ENCODE measurements around the gene TTC9. TPM values are rescaled to one million over a fixed set of nuclear protein-coding genes. Genes with fewer than 3 reads are reported as not detected.

Gene TTC9
- total and polyA plus RNA-seq, 9 of the 15 experiments (the other 6 are each of a cell fraction or from before 2014, with no cell fraction given): 0.07 TPM; not detected in 8

GRCh38 chr14:70654632-70655031 lies 12.9 kb downstream of the TTC9 start:
- intact Hi-C loops (cut with micrococcal nuclease) (no loop called here), in situ Hi-C loops (cut with MboI) (no loop called here)
- Histone ChIP-seq H3K4me1 (replicated peaks in 1 of 2; ENCODE audit: control insufficient read depth in 2 of 2, insufficient read depth in 2 of 2, low read length in 2 of 2) (no peaks in the 10 kb centered on the region), H3K9me1 (ENCODE audit: control insufficient read depth, insufficient read depth, low read length) (no peaks in the 10 kb centered on the region), H3K4me3 (no peak overlapping the region), H3K9me3 (replicated peaks; ENCODE audit: control insufficient read depth, insufficient read depth, low read depth, low read length) (no peaks in the 10 kb centered on the region), H3K79me2 (ENCODE audit: control insufficient read depth, insufficient read depth, low read length) (no peaks in the 10 kb centered on the region), H3K36me3 (ENCODE audit: control insufficient read depth, insufficient read depth, low read length) (no peaks in the 10 kb centered on the region), H3K27ac (ENCODE audit: extremely low read depth, low read depth, low read length) (no peak overlapping the region), H2AFZ (ENCODE audit: low read depth, low read length) (no peak overlapping the region), H4K20me1 (replicated peaks; ENCODE audit: control insufficient read depth, insufficient read depth, low read length) (no peaks in the 10 kb centered on the region), H3K9ac (ENCODE audit: insufficient read depth in 1 of 2, low read depth in 2 of 2, low read length in 2 of 2) (no peak overlapping the region), H3K27me3 (ENCODE audit: control insufficient read depth in 2 of 2, insufficient read depth in 2 of 2, low read length in 2 of 2) (peaks cover 0 to 6% of the 10 kb centered on the region in 2 experiments; a peak in 2 of 5 replicates), H3K4me2 (ENCODE audit: insufficient read depth, low read length) (no peak overlapping the region)
- CTCF ChIA-PET (ENCODE audit: low intra/inter-chr PET ratio): no interaction called here
- FAIRE-seq: no peak
- no peak for ATAC-seq
- DNase-seq (ENCODE audit: extremely low read depth in 1 of 4, low spot score in 3 of 4): no peak
- TF ChIP-seq THAP12 (CRISPR knock-in tag; IDR thresholded peaks at IDR 0.05) (no peak), CTCFL (IDR thresholded peaks at IDR 0.05; ENCODE audit: borderline replicate concordance, insufficient read depth, low read depth, low read length, poor library complexity, severe bottlenecking) (no peak), SMAD4 (CRISPR knock-in tag; conservative IDR thresholded peaks at IDR 0.05) (no peak), FIP1L1 (IDR thresholded peaks at IDR 0.05; ENCODE audit: low read depth, low read length, poor library complexity, severe bottlenecking) (no peak), RBFOX2 (IDR thresholded peaks at IDR 0.05; ENCODE audit: low read depth, low read length) (no peak), ARID3A (IDR thresholded peaks at IDR 0.05; ENCODE audit: borderline replicate concordance, low read depth, low read length) (no peak), ZNF436 (CRISPR knock-in tag; IDR thresholded peaks at IDR 0.05) (no peak), HMGN3 (IDR thresholded peaks at IDR 0.05; ENCODE audit: borderline replicate concordance, extremely low read depth, insufficient read length, low read depth, low read length) (no peak), MTA3 (IDR thresholded peaks at IDR 0.05; ENCODE audit: borderline replicate concordance) (no peak), POLR3G (IDR thresholded peaks at IDR 0.05; ENCODE audit: extremely low read depth, insufficient read length, insufficient replicate concordance) (no peak), ZNF224 (CRISPR knock-in tag; IDR thresholded peaks at IDR 0.05) (no peak), MYBL2 (IDR thresholded peaks at IDR 0.05; ENCODE audit: low read depth) (no peak), MYBL2 (CRISPR knock-in tag; IDR thresholded peaks at IDR 0.05; ENCODE audit: borderline replicate concordance) (no peak), SIX5 (IDR thresholded peaks at IDR 0.05; ENCODE audit: borderline replicate concordance in 1 of 2, insufficient read depth in 1 of 2, low read depth in 1 of 2, low read length in 2 of 2) (no peak), COPS2 (conservative IDR thresholded peaks at IDR 0.05) (no peak), PPARD (CRISPR knock-in tag; IDR thresholded peaks at IDR 0.05) (no peak)
- WGBS (ENCODE audit: insufficient coverage, low coverage, missing lambda C conversion rate): 0% methylated on average over 6 of the region's 6 CpGs
- no TSS peak for BruUV-seq (replicated peaks)
- POLR2A ChIA-PET: no interaction called here
